Calu3 (cell line): ENCODE data around the gene AMMECR1L. TPM values are rescaled to one million over a fixed set of nuclear protein-coding genes. Genes with fewer than 3 reads are reported as not detected.
"Not testable (repeated sequence)": the region's sequence is repeated elsewhere in the genome, so short reads cannot be mapped to it uniquely, and the experiment has no call there.

Experiments used
- BruUV-seq: library from RNA; stranded (reverse); fragments of 400-500 nt; replicated peaks from 2 replicates; lab custom pipeline; 2021; lab: Mats Ljungman, UMichigan
- CTCF ChIA-PET: fragments of 300-600 bp; sonication (Branson Sonifier 250); formaldehyde crosslinking; loops from one replicate; lab custom pipeline; 2022; ENCODE audit warnings: antibody characterized with exemption; lab: Charles Lee
- DNase-seq: peaks from one replicate; pipeline ENCODE4 v3.0.0; 2022
- H3K27ac Mint-ChIP-seq: one replicate; pipeline ENCODE4 v1.8.0; 2022; ENCODE audit warnings: mixed read lengths; ENCODE audit not compliant: unreplicated experiment
- H3K27me3 Mint-ChIP-seq: one replicate; pipeline ENCODE4 v1.8.0; 2022; ENCODE audit warnings: mixed read lengths; ENCODE audit not compliant: unreplicated experiment
- H3K36me3 Mint-ChIP-seq: one replicate; pipeline ENCODE4 v1.8.0; 2022; ENCODE audit warnings: mild to moderate bottlenecking, moderate library complexity, mixed read lengths; ENCODE audit not compliant: insufficient read depth, unreplicated experiment
- H3K4me1 Mint-ChIP-seq: one replicate; pipeline ENCODE4 v1.8.0; 2022; ENCODE audit warnings: mild to moderate bottlenecking, low read depth, mixed read lengths; ENCODE audit not compliant: unreplicated experiment
- H3K4me3 Mint-ChIP-seq: one replicate; pipeline ENCODE4 v1.8.0; 2022; ENCODE audit warnings: mild to moderate bottlenecking, low read depth, moderate library complexity, mixed read lengths; ENCODE audit not compliant: unreplicated experiment
- H3K9me3 Mint-ChIP-seq: one replicate; pipeline ENCODE4 v1.8.0; 2022; ENCODE audit warnings: low read depth, mixed read lengths; ENCODE audit not compliant: unreplicated experiment
- CTCF ChIP-seq: fragments of 200-600 bp; IDR thresholded peaks from one replicate; pipeline ENCODE4 v1.8.0; 2022; ENCODE audit warnings: antibody characterized with exemption; ENCODE audit not compliant: unreplicated experiment
- intact Hi-C: fragments of 100-400 bp; cut with micrococcal nuclease; formaldehyde crosslinking; loops from one replicate; pipeline ENCODE4 v1.10.0; 2022; ENCODE audit not compliant: unreplicated experiment
- total RNA-seq: library from RNA; stranded (reverse); gene quantifications from 2 replicates; pipeline ENCODE4 v1.2.3, GENCODE V29; 2022

AMMECR1L gene
- total RNA-seq, 1 experiment from 2014 or later = 21.6 TPM

DNA sequence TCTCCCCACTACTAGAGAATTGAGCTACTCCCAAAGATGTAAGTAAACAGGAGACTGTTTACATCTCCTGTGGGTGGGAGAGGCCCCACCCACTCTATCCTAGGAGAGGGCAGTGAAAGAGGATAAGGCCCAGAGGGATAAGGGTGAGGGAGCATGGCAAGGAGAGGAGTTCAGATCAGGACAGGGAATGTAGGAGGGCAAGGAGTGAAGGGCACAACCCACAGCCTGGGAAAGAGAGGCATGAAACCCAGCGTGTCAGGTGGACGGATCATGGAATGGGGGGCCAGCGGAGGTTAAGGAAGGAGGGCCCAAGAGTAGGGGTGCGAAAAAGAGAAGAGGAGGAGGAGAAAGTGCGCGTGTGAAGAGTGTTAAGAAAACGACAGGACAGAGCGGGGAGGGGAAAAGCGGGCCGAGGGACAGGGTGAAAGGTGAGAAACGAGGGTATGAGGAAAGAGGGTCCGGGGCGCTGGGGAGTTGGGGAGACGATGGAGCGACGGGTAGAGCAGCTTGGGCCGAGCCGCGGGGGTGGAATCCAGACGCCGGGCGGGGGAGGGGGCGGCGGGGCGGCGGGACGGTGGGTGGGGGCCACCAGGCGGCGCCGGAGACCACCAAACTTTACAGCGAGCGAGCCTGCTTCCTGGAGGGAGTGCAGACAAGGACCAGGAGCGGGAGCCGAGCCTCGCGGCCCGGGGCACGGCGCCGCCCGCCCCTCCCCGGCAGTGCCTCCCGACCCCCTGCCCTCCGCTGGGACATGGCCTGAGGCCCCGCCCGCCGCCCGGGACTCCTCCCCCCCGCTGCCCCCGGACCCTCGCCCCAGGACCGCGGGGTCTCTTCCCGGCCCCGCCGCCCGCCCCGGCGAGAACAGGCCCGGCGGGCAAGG is 655 bp downstream of the AMMECR1L start:
- Mint-ChIP-seq H3K36me3 (peaks cover 41% of the 10 kb centered on the region), H3K27ac (peak overlapping the region; percentile 92), H3K4me1 (peaks cover 25% of the 10 kb centered on the region), H3K4me3 (peak overlapping the region; percentile 92)
- H3K27me3 Mint-ChIP-seq, intact Hi-C loops, BruUV-seq, CTCF ChIA-PET, H3K9me3 Mint-ChIP-seq: not testable (repeated sequence)
- DNase-seq = peak; percentile 41

DNA sequence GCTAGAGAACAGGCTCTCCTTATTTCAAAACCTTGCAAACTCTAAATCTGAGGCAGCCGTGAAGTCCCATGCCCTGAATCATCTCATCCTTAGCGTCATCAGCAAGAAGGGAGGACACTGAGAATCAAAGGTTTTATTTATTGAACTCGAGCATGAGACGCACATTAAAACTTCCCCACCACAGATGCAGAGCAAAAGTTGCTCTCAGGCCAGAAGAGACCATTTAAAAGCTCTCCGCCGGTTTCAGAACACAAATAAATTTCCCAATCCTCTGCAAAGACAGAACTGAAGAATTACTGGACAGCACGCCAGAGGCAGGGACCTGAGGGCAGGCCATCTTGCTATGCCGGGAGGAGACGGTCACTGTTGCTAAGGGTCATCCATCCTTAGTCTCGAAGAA is 1.3 kb downstream of the AMMECR1L start:
- BruUV-seq = no TSS peak
- Mint-ChIP-seq H3K36me3 (peaks cover 46% of the 10 kb centered on the region), H3K4me3 (peak overlapping the region; percentile 92), H3K4me1 (peaks cover 26% of the 10 kb centered on the region), H3K9me3 (no peaks in the 10 kb centered on the region), H3K27me3 (no peaks in the 10 kb centered on the region), H3K27ac (peak overlapping the region; percentile 92)
- CTCF ChIA-PET = no interaction called here
- DNase-seq = no peak
- intact Hi-C loops = no loop called here
- TF ChIP-seq CTCF = no peak

GRCh38 chr2:127879899-127880298 is 5.9 kb downstream of the AMMECR1L start:
- TF ChIP-seq CTCF = no peak
- no peaks in the 10 kb centered on the region for H3K9me3 Mint-ChIP-seq
- BruUV-seq = no TSS peak
- peaks cover 47% of the 10 kb centered on the region for H3K36me3 Mint-ChIP-seq
- H3K4me1 Mint-ChIP-seq = peaks cover 24% of the 10 kb centered on the region
- no peak overlapping the region for H3K4me3 Mint-ChIP-seq
- no peaks in the 10 kb centered on the region for H3K27me3 Mint-ChIP-seq
- DNase-seq = no peak
- intact Hi-C loops = no loop called here
- CTCF ChIA-PET = interaction anchor here (0.5 to 0.6 kb wide), 2 partner anchors 20 to 775 kb away, joined by 3 to 4 read pairs; no protein-coding TSS in a partner anchor
- H3K27ac Mint-ChIP-seq = no peak overlapping the region

- no TSS peak for BruUV-seq
- CTCF ChIA-PET = interaction anchor here (0.6 kb wide), 1 partner anchor 94 kb away, joined by 6 read pairs; no protein-coding TSS in a partner anchor
- TF ChIP-seq CTCF = no peak
- DNase-seq = no peak
- Mint-ChIP-seq H3K9me3 (no peaks in the 10 kb centered on the region), H3K36me3 (peaks cover 41% of the 10 kb centered on the region), H3K4me3 (no peak overlapping the region), H3K27me3 (no peaks in the 10 kb centered on the region), H3K4me1 (peaks cover 12% of the 10 kb centered on the region), H3K27ac (no peak overlapping the region)
- intact Hi-C loops = no loop called here
Observed at GRCh38 chr2:127877626-127878025, 8.1 kb downstream of the AMMECR1L start.

GRCh38 chr2:127877136-127877535 is 8.6 kb downstream of the AMMECR1L start:
- intact Hi-C loops = no loop called here
- H3K4me1 Mint-ChIP-seq = peaks cover 17% of the 10 kb centered on the region
- CTCF ChIA-PET = no interaction called here
- no peak overlapping the region for H3K4me3 Mint-ChIP-seq
- no peaks in the 10 kb centered on the region for H3K9me3 Mint-ChIP-seq
- peaks cover 41% of the 10 kb centered on the region for H3K36me3 Mint-ChIP-seq
- no peak for TF ChIP-seq CTCF
- H3K27me3 Mint-ChIP-seq = no peaks in the 10 kb centered on the region
- no peak overlapping the region for H3K27ac Mint-ChIP-seq
- DNase-seq = no peak
- BruUV-seq = no TSS peak
